AG09309 (cell line): ENCODE measurements around the gene XPNPEP1.

Experiments used
- DNase-seq: peaks from one replicate; pipeline ENCODE4 v3.0.0-alpha.2; 2010; ENCODE audit warnings: low read depth
- H3K4me3 ChIP-seq: 2 replicates; pipeline ENCODE4 v1.5.1; 2011; ENCODE audit warnings: mild to moderate bottlenecking, low read depth, low read length, moderate library complexity; ENCODE audit not compliant: control insufficient read depth
- CTCF ChIP-seq: IDR thresholded peaks from 2 replicates; pipeline ENCODE4 v1.5.1; 2011; ENCODE audit warnings: mild to moderate bottlenecking, low read depth, low read length, inconsistent platforms; ENCODE audit not compliant: insufficient read depth, control insufficient read depth; ENCODE audit errors: missing control alignments

Gene XPNPEP1

GRCh38 chr10:109845308-109845707 lies 78.0 kb downstream of the XPNPEP1 start:
- DNase-seq = no peak
- no peak for TF ChIP-seq CTCF
- H3K4me3 ChIP-seq = no peak overlapping the region

- TF ChIP-seq CTCF = no peak
- H3K4me3 ChIP-seq = no peak overlapping the region
- no peak for DNase-seq
Measured at GRCh38 chr10:109838592-109839244, 84.6 kb downstream of the XPNPEP1 start.

GRCh38 chr10:109837384-109837783 lies 85.9 kb downstream of the XPNPEP1 start:
- no peak for TF ChIP-seq CTCF
- no peak overlapping the region for H3K4me3 ChIP-seq
- no peak for DNase-seq

- TF ChIP-seq CTCF = no peak
- DNase-seq = no peak
Measured at GRCh38 chr10:109835257-109835656, 88.1 kb downstream of the XPNPEP1 start.

DNA sequence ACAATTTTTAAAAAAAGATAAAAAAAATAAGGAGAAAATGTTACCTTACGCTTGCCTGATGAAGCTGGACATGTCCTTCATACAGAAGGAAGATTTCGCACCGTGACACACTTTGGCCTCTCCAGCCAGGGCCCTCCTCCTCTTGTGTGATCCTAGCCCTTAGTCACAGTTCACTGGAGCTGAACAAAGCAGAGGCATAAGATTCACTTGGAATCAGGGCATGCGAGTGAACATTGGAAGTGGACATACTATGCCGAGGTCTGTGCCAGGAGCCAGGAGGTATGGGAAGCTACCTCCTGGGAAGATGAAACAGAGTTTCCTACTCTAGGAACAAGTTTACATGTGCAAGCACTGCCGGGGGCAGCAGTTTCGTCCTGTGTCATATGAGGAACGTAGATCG lies 91.5 kb downstream of the XPNPEP1 start:
- no peak overlapping the region for H3K4me3 ChIP-seq
- DNase-seq = no peak
- TF ChIP-seq CTCF = no peak

More at GRCh38 chr10:109835257-109835656, 88.1 kb downstream of the XPNPEP1 start:
- H3K4me3 ChIP-seq = no peak overlapping the region

DNA sequence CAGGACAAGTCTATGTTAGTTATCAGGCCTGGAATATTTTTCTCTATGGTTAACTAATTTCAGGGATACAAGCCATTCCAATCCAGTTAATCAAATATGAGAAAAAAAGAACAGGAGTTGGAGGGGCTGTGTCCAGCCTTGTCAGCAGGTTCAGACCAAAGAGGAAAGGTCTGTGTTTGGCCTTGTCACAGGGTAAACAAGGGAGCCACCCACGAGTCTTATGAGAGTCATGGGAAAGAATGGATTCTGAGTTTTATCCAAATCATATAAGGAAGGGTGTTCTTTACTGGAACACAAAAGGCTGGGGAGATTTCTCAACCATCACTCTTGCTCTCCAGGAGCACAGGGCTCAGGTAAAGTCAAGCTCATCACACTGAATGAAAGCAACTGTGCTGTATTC lies 99.1 kb downstream of the XPNPEP1 start:
- no peak for TF ChIP-seq CTCF
- DNase-seq = no peak
- H3K4me3 ChIP-seq = no peak overlapping the region
